HEK293 (cell line): ENCODE measurements around the gene GNS.

Experiments used
- ATF2 ChIP-seq: fragments of 450-650 bp; formaldehyde crosslinking; IDR thresholded peaks from 2 replicates; pipeline ENCODE4 v1.5.1; 2016; ENCODE audit warnings: missing biosample characterization, missing genetic modification characterization, low read depth
- CTCF ChIP-seq: fragments of 450-650 bp; formaldehyde crosslinking; IDR thresholded peaks from 2 replicates; pipeline ENCODE4 v1.5.1; 2016; ENCODE audit warnings: missing biosample characterization, missing genetic modification characterization
- GLI2 ChIP-seq: fragments of 450-650 bp; formaldehyde crosslinking; IDR thresholded peaks from 2 replicates; pipeline ENCODE4; 2017; ENCODE audit warnings: missing biosample characterization, missing genetic modification characterization, low read depth, borderline replicate concordance
- SP2 ChIP-seq: fragments of 450-650 bp; formaldehyde crosslinking; IDR thresholded peaks from 2 replicates; pipeline ENCODE4 v1.5.1; 2016; ENCODE audit warnings: missing biosample characterization, missing genetic modification characterization
- YY1 ChIP-seq: fragments of 450-650 bp; formaldehyde crosslinking; IDR thresholded peaks from 2 replicates; pipeline ENCODE4 v1.5.1; 2018; ENCODE audit warnings: missing biosample characterization, missing genetic modification characterization
- ZNF274 ChIP-seq, 2 experiments: fragments of 200-500 bp in 1 of 2; fragments of 450-650 bp in 1 of 2; sonication (Bioruptor generic) in 1 of 2; formaldehyde crosslinking in 1 of 2; IDR thresholded peaks; 2 replicates each; pipeline versions ENCODE4 v1.5.1 to v1.6.1; 2014 to 2016; ENCODE audit warnings: borderline replicate concordance in 1 of 2, inconsistent platforms in 1 of 2, low read length in 1 of 2, missing biosample characterization in 1 of 2, missing genetic modification characterization in 1 of 2
- ZNF350 ChIP-seq: fragments of 450-650 bp; formaldehyde crosslinking; IDR thresholded peaks from 2 replicates; pipeline ENCODE4 v1.5.0; 2017; ENCODE audit warnings: missing biosample characterization, mild to moderate bottlenecking, missing genetic modification characterization
- ZNF398 ChIP-seq: fragments of 450-650 bp; formaldehyde crosslinking; IDR thresholded peaks from 2 replicates; pipeline ENCODE4 v1.5.1; 2017; ENCODE audit warnings: missing biosample characterization, missing genetic modification characterization
- ZNF639 ChIP-seq: fragments of 450-650 bp; formaldehyde crosslinking; IDR thresholded peaks from 2 replicates; pipeline ENCODE4 v1.5.1; 2016; ENCODE audit warnings: missing biosample characterization, missing genetic modification characterization
- ZNF670 ChIP-seq: fragments of 450-650 bp; formaldehyde crosslinking; IDR thresholded peaks from 2 replicates; pipeline ENCODE4 v1.5.1; 2016; ENCODE audit warnings: missing biosample characterization, missing genetic modification characterization, low read depth
- TF ChIP-seq, protein P1 (sequence below): fragments of 450-650 bp; formaldehyde crosslinking; IDR thresholded peaks from 2 replicates; pipeline ENCODE4; 2016; ENCODE audit warnings: missing biosample characterization, missing genetic modification characterization

DNA sequence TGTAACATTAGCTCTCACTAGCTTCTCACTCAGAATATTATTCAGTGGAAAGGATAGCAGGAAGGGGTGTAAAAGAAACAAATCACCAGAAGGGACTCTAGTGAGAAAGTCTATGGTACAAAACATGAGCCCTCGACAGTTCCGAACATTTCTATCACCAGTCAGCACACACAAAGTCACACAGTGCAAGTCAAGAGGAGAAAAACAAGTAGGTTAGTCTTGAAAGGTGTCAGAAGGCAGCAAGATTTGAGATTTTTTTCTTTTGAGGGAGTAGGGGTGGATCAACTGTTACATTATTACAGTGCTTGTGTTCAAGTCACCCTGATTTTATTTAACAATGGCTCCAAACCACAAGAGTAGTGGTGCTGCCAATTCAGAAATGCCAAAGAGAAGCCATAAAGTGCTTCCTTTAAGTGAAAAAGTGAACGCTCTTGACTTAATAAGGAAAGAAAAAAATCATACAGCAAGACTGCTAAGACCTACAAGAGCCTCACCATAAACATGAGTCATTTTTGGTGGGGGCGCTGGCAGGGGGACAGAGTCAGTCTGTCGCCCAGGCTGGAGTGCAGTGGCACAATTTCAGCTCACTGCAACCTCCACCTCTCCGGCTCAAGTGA lies 42.3 kb downstream of the GNS start:
- no peak for TF ChIP-seq ZNF639 (tag by site-specific recombination)
- no peak for TF ChIP-seq CTCF (tag by site-specific recombination)
- no peak for TF ChIP-seq ATF2 (tag by site-specific recombination)
- TF ChIP-seq ZNF274 (IDR thresholded peaks at IDR 0.05; ENCODE audit: low read length): no peak
- no peak for TF ChIP-seq ZNF274 (tag by site-specific recombination; IDR thresholded peaks at IDR 0.05; ENCODE audit: borderline replicate concordance)
- TF ChIP-seq GLI2 (tag by site-specific recombination): no peak
- no peak for TF ChIP-seq SP2
- TF ChIP-seq ZNF398 (tag by site-specific recombination): no peak
- no peak for TF ChIP-seq ZNF350
- no peak for TF ChIP-seq ZNF670 (tag by site-specific recombination)
- TF ChIP-seq YY1 (tag by site-specific recombination): no peak
- TF ChIP-seq, protein P1, sequence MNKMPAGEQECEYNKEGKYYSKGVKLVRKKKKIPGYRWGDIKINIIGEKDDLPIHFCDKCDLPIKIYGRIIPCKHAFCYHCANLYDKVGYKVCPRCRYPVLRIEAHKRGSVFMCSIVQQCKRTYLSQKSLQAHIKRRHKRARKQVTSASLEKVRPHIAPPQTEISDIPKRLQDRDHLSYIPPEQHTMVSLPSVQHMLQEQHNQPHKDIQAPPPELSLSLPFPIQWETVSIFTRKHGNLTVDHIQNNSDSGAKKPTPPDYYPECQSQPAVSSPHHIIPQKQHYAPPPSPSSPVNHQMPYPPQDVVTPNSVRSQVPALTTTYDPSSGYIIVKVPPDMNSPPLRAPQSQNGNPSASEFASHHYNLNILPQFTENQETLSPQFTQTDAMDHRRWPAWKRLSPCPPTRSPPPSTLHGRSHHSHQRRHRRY (tag by site-specific recombination): no peak
